ENCODE data around the gene RNF146. TPM values are rescaled to one million over a fixed set of nuclear protein-coding genes. Genes with fewer than 3 reads are reported as not detected.
A peak's percentile ranks its signal among the peaks of the same experiment; 100 is the strongest.

The RNF146 gene
- total RNA-seq, 1 donor from 2014 or later = 72.2 TPM

DNA sequence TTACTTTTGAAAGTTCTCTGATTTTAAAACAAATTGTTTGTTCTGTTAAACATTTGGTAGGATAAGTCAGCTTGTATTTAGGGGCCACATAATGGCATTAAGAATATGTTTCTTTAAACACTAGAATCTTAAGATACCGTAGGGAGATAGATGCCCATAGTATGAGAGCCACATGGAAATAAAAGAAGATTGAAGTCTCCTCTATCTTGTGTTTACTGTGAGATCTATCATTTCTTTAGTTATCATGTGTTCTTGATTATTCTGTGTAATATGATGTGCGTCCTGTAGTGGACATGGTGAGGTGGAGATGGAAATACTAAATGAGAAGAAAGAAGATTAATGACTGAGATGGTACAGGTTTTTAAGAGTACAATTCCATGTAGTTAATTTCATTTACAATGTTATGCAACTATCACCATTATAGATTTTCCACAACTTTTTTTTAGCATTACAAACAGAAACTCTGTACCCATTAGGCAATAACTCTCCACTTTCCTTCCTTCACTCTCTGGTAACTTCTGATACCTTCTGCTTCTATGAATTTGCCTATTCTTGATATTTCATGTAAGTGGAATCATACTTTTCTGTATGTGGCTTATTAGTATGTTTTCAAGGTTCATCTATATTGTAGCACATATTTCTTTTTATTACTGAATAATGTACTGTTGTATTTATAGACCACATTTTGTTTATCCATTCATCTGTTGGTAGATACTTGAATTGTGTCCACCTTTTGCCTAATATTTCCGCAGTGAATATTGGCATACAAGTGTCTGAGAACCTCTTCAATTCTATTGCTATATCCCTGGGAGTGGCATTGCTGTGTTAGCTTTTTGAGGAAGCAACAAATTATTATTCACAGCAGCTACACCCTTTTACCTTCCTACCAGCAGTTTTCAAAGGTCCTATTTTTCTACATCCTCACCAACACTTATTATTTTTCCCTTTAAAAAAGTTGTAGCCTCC lies 11.5 kb downstream of the RNF146 start:
- intact Hi-C loops (cut with DNase I) = no loop called here
- ATAC-seq (no peak), DNase-seq (ENCODE audit: low spot score) (no peak)

DNA sequence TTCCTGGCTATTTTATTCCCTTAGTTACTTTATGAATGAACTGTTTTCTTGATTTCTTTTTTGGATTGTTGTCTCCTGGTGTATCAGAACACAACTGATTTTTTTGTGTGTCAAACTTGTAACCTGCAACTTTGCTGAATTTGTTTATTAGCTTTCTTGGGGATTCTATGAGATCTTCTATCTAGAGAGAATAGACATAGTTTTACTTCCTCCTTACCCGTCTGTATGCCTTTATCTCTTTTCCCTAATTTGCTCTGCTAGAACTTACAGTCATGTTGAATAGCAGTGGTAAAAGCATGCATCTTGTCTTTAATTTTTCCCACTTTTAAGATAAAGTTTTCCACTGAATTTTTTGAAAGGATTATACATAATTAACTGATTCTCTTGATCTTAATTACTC lies 13.2 kb downstream of the RNF146 start:
- DNase-seq (ENCODE audit: low spot score) = no peak
- no peak for ATAC-seq
- intact Hi-C loops (cut with DNase I) = no loop called here

DNA sequence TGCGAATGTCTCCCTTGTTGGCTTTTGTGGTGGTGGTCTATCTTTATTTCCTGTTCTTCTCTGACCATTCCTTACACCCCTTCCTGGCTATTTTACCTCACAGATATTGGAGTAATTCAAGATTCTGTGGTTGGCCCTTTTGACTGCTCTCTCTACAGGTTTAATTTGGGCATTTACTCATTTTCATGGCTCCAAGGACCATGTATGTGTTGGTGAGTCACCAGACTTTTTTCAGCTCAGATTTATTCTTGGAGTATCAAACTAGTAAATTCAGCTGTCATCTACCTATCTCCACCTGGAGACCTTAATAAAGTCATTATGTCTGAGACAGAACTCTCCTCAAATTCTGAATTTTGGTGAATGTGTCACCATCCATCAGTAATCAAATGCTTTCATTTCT lies 15.5 kb downstream of the RNF146 start:
- DNase-seq (ENCODE audit: low spot score) = no peak
- intact Hi-C loops (cut with DNase I) = no loop called here
- ATAC-seq = no peak

DNA sequence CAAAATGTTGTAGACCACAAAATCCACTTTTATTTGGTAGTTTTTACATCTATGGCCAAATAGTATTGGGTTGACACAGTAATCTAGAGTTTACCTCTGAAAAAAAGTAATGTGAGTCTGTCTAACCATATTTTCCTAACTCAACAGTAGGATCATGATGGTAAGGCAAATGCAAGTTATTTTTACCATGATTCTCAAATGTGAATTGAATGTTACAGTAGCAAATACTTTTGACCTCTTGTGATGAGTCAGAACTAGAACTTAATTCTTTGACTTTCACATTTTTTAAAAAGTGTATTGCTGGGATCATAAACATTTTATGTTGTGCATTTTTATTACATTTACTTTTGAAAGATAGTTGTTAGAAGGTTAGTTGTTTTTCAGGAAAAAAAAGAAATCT lies 22.0 kb downstream of the RNF146 start:
- intact Hi-C loops (cut with DNase I) = no loop called here
- ATAC-seq = no peak
- no peak for DNase-seq (ENCODE audit: low spot score)

DNA sequence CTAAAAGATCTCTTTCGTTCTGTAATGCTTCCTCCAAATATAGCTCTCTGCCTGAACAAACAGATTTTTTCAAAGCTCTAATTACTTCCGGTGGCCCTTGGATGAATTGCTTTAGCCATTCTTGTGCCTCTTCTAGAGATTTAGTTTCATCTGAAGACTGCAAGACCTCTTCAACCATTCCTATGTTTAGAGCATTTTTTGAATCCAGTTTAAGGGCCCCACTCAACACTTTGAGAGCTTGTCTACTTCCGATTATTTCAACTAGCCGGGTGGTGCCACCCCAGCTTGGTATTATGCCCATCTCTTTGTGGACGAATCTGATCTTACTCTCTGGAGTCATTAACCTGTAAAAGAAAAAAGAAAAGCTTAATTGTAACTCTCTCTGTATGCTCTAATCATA lies 23.3 kb downstream of the RNF146 start:
- DNase-seq (ENCODE audit: low spot score) (no peak), ATAC-seq (no peak)
- intact Hi-C loops (cut with DNase I) = no loop called here

DNA sequence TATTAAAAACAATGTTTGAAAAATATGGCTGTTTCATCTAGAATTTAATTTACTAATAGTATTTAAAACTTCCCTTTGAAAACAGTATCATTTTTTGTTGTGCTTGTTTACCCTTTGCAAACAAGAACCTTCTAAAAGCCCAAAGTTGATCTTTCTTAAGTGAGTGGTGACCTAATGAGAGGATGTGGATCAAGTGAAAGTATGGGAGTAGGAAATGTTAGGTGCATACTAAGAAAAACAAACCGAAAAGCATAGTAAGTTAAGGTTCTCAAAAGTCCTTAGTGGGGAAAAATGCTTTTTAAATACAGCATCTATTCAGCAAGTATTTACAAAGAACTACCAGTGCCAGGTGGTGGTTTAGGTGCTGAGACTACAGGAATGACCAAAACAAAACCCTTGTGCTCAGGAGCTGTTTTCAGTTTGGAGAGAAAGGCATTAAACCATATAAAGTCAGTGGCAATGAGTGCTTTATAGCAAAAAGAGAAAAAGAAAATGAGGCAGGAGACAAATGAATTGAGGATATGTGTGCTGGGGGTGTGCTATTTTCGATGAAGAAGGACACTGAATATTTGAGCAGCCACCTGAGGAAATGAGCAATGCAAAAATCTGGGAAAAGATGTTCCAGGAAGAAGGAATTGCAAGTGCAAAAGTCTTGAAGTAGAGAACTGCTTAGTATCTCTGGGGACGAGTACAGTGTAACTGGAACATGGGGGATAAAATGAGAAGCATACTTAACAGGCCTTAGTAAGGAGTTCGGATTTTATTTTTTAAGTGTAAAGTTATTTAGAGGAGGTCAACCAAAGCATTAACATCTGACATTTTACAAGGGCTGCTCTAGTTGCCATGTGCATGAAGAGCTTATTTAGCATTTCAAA lies 24.0 kb downstream of the RNF146 start:
- intact Hi-C loops (cut with DNase I) = no loop called here
- ATAC-seq = no peak
- no peak for DNase-seq (ENCODE audit: low spot score)

DNA sequence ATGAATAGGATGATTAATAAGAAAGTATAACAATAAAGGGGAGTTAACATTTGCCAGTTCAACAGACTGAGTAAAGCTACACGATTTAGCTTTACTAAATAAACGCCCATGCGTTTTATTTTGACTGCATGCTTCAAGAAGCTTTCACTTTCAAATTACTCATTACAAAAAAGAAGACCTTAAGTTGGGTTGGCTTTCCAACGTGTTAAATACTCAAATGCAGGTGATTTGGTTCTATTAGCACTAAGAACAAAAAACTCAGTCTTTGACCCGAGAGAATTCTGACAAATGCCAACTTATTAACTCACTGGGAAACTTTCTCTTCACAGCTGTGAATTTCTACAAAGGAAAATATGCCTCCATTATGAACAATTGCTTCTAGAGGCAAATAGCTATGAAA lies 24.8 kb downstream of the RNF146 start:
- ATAC-seq (no peak), DNase-seq (ENCODE audit: low spot score) (no peak)
- intact Hi-C loops (cut with DNase I) = no loop called here

DNA sequence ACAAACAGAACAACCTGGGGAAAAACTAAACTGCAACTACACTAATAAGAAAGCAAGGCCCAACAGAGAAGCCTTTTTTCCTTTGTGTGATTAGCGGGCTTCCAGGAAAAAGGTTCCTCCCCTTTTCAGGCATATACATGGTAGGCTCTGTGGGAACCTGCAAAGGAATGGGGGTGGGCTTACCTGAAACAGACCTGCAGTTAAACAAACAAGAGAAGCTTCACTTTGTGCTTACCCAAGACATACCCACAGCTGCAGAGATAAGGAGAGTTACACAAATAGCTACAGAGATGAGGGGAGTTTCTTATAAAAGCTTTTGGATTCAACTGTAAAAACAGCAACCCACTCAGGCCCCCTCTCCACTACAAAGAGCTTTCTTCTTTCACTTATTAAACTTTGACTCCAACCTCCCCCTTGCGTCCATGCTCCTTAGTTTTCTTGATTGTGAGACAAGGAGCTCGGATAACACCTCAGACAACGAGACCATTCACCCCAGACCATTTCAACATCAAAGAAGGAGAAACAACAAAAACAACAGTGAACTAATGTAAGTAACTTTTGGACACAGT lies 30.9 kb downstream of the RNF146 start:
- intact Hi-C loops (cut with DNase I) = no loop called here
- ATAC-seq = no peak
- no peak for DNase-seq (ENCODE audit: low spot score)

DNA sequence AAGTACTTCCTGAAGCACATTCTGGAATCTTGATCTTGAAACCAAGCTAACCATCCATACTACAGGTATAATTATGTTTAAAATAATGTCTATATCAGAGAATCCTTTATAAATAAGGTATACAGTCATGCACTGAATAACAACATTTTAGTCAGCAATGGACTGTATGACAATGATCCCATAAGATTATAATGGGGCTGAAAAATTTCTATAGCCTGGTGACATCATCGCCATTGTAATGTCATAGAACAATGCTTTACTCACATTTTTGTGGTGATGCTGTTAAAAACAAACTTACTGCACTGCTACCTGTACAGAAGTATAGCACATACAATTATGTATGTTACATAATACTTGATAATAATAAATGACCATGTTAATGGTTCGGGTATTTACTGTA lies 31.8 kb downstream of the RNF146 start:
- intact Hi-C loops (cut with DNase I) = no loop called here
- ATAC-seq (no peak), DNase-seq (ENCODE audit: low spot score) (no peak)

DNA sequence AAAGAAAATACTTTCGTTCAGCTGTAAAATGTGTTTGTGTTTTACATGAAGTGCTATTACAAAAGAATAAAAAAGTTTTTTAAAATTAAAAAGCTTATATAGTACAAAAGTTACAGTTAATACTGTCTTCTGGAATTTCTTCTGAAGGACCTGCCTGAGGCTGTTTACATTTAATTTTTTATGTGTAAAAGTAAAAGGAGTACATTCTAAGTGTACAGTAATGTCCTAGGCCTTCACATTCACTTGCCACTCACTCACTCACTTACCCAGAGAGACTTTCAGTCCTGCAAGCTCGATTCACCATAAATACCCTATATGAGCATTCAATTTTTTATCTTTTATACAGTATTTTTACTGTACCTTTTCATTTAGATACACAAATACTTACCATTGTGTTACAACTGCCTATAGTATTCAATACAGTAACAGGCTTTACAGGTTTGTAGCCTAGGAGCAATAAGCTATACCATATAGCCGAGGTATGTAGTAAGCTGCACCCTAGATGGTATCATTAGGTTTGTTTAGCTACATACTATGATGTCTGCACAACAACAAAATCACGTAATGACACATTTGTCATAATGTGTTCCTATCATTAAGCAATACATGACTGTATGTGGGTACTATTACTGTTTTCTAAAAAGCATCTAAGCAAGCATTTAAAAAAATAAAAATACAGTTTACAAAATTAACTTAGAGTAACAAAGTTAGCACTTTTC lies 33.0 kb downstream of the RNF146 start:
- intact Hi-C loops (cut with DNase I) = loop anchor here (10.0 kb wide), 1 partner anchor 245 kb away; no protein-coding TSS in a partner anchor
- DNase-seq (ENCODE audit: low spot score) = no peak
- ATAC-seq = no peak

DNA sequence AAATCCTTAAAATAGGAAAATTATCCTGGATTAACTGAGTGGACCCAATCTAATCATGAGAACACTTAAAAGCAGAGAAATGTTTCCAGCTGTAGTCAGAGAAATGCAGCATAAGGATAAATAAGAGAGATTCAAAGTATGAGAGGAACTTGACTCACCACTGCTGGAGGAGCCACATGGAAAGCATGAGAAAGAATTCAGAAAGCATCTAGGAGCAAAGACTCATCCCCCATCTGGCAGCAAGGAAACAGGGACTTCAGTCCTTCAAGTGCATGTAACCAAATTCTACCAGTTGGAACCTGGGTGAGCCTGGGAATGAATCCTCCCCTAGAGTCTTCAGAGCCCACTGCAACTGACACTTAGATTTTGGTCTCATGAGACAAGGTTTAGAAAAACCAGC lies 33.7 kb downstream of the RNF146 start:
- intact Hi-C loops (cut with DNase I) = loop anchor here (10.0 kb wide), 1 partner anchor 244 kb away; no protein-coding TSS in a partner anchor
- DNase-seq (ENCODE audit: low spot score) (no peak), ATAC-seq (no peak)

DNA sequence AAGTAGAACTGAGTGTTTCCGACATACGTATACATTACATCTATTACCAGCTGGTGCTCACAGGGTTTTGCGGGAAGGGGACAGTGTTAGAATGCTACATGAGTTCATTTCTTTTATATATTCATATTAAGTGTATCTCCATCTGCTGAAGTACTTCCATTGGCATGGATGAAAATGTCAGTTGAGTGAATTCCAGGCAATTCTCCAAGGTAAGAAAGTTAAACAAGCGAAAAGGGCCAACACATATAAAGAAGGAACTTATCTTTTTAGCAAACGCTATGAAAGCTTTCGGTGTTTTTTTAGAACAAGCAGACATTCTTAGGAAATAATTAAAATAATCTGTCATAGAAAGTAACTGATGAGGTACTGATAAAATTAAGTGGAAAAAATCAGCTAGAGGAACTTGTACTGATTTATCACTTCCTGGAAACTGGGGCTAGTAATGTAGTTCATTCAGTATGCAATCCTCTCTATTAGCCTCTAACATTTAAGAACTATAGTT lies 34.6 kb downstream of the RNF146 start:
- ATAC-seq = no peak
- intact Hi-C loops (cut with DNase I) = loop anchor here (10.0 kb wide), 1 partner anchor 244 kb away; no protein-coding TSS in a partner anchor

DNA sequence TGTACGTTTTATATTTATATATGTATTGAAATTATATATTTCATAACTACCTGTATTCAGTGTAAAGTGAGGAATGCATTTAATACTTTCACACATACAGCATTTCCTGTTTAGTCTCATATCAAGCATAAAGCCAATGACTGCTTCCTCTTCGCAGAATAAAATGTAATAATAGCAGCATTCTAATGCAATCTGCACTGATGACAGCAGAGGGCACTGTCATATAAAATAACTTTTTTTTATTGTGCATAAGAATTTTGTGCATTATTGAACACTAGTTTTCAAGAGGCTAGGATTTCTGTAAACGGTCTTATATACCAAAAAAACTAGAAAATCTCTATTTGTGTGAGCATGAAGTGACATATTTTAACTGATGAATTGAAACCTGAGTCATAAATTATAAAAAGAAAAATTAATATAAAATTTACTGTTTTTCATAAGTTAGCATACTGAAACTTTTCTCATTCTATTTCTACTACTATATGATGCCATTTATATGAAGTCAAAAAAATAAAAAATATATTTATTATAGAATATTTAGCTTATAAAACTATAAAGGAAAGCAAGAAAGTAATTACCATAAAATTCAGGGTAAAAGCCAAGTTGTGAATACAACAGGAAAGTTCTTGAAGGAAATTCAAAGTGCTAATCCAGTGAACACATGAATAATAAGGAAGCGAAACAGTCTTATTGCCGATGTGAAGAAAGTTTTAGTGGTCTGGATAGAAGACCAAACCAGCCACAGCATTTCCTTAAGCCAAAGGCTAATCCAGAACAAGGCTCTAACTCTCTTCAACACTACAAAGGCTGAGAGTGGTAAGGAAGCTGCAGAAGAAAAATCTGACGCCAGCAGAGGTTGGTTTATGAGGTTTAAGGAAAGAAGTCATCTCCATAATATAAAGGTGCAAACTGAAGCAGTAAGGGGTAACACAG lies 36.3 kb downstream of the RNF146 start:
- DNase-seq (ENCODE audit: low spot score) = peak; percentile 63
- peak; percentile 59 for ATAC-seq
- intact Hi-C loops (cut with DNase I) = loop anchor here (10.0 kb wide), 1 partner anchor 242 kb away; no protein-coding TSS in a partner anchor

More for the DNA sequence above, 34.6 kb downstream of the RNF146 start:
- DNase-seq (ENCODE audit: low spot score) = no peak

DNA sequence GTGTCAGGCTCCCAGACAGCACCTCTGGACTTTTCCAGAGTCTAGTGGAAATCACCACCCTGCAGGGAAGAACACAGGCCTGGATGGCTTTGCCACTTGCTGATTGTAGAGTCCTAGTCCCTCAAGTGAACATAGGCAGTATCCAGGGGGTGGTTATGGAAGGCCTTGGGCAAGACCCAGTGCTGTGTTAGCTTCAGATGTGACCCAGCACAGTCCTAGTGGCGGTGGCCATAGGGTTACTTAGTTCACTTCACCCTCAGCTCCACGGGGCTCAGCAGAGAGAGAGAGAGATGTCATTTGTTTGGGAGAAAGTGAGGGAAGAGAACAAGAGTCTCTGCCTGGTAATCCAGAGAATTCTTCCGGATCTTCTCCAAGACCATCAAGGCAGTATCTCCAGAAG lies 37.3 kb downstream of the RNF146 start:
- ATAC-seq = no peak
- DNase-seq (ENCODE audit: low spot score) = no peak
- intact Hi-C loops (cut with DNase I) = loop anchor here (10.0 kb wide), 1 partner anchor 241 kb away; no protein-coding TSS in a partner anchor

DNA sequence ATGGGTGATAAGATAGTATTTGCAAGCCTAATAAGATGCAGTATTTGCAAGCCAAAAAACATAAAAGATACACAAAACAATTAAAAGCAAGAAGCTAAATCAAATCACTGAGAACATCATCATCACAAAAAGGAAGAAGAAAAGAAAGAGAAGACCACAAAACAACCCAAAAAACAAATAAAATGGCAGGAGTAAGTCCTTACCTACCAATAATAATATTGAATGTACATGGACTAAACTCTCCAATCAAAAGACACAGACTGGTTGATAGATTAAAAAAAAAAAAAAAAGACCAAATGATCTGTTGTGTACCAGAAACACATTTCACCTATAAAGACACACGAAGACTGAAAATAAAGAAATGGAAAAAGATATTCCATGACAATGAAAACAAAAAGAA lies 39.1 kb downstream of the RNF146 start:
- intact Hi-C loops (cut with DNase I) = loop anchor here (10.0 kb wide), 1 partner anchor 239 kb away; no protein-coding TSS in a partner anchor
- no peak for ATAC-seq
- no peak for DNase-seq (ENCODE audit: low spot score)

DNA sequence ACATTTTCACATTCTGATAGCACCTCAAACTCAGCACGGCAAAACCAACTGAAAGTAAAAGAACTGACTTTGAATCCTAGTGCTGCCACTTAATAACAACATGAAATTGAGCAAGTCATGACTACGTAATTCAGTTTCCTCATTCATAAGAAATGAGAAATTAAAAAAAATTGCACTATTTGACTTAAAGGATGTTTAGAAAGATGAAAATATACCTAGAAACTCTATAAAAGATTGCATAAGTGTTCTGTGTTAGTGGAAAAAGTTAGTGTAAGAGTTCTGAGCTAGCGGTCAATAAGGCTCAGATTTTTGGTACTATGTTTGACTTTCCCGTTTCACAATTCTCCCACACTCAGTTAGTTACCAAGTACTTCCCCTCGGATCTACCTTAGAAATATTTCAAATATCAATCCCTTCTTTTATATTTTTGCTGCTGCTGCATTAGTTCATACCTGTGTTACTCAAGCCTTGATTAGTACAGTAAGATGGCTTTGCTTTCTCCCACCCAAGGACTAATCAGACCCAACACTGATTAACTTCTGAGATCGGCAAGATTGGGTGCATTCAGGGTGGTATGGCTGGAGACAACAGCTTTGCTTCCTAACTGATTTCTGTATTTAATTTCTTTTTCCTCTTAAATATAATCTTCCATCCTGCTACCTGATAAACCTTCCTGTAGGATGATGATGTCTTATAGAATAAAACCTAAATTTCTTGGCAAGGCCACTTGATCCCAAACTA lies 50.9 kb downstream of the RNF146 start:
- intact Hi-C loops (cut with DNase I) = no loop called here
- no peak for ATAC-seq
- no peak for DNase-seq (ENCODE audit: low spot score)

DNA sequence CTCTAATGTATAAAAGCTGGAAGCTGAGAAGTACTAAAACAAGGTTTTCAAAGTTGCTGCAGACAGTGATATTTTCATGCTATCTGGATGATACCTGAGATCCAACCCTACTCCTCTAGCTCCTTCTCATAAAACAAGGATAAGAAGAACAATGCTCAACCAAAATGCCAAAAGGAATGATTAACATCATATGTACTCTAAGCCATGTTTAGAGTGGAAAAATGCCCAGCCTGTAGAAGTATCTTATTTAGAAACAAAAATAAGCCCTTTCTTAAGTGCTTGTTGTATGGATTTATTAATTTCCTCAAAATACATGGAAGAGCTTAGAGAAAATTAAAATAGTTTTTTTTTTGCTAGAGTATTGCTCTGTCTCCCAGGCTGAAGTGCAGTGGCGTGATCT lies 53.0 kb downstream of the RNF146 start:
- no peak for DNase-seq (ENCODE audit: low spot score)
- ATAC-seq = no peak
- intact Hi-C loops (cut with DNase I) = no loop called here

Measured in sciatic nerve (tissue), 2 donors.